ENCODE measurements around the gene ARID3C. TPM values are rescaled to one million over a fixed set of nuclear protein-coding genes. Genes with fewer than 3 reads are reported as not detected.
A peak's percentile ranks its signal among the peaks of the same experiment; 100 is the strongest.

Gene ARID3C
- total RNA-seq, 5 donors from 2014 or later (not counting 1 experiment from before 2014, with no cell fraction given): 0.38 TPM; not detected in 4

DNA sequence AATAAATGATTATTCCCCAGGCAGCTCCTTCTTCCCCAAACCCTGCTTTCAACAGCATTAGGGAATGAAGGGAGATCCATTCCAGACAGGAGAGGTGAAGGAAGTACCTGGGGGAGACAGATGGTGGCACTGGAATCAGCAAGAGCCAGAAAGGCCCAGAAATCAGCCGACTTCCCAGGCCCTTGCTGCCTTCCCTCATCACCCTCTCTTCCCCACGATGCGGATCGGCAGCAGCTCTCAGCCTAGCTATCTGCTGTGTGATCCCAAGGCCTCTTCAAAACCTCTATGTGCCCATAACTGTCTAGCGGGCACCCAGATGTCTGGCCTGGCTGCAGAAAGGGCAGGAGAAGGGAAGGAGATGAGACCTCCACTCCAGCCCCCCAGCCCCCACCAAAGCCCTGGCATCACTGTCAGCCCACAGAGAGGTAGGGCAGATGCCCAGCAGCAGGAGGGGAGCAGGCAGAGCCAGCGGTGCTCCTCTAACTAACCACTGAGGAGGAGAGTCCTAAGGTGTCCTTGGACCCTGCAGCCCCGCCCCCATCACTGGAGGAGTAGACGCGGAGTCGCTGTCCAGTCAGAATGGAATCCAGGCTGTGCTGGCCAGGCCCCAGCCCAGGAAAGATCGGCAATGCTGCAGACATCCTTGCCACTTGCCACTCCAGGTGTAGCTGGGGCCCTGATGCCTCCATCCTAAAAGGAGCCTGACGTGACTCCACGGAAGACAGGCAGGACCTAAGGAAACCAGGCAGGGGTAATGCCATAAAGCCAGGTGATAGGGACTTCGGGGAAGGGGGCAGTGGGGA lies 52.1 kb downstream of the ARID3C start:
- H3K27me3 ChIP-seq (replicated peaks in 1 of 2; ENCODE audit: control insufficient read depth in 2 of 2, extremely low read depth in 1 of 2, insufficient read depth in 2 of 2, low read length in 1 of 2): peaks cover 2 to 82% of the 10 kb centered on the region in 2 experiments
- H3K36me3 ChIP-seq (ENCODE audit: control insufficient read depth in 2 of 2, extremely low read depth in 1 of 2, insufficient read depth in 1 of 2, low read length in 1 of 2): no peaks in the 10 kb centered on the region
- H3K9me3 ChIP-seq: no peaks in the 10 kb centered on the region
- H3K27me3 Mint-ChIP-seq: peaks cover 61 to 68% of the 10 kb centered on the region in 2 donors
- no peak overlapping the region for H3K27ac ChIP-seq (ENCODE audit: low read length)
- no peak overlapping the region for H3K4me3 ChIP-seq (ENCODE audit: control insufficient read depth in 1 of 2, extremely low read depth in 1 of 2, low read length in 1 of 2)
- DNase-seq (no peak), ATAC-seq (replicated peaks in 1 of 4) (no peak)
- H3K9me3 Mint-ChIP-seq: no peaks in the 10 kb centered on the region
- H3K27ac Mint-ChIP-seq: no peak overlapping the region
- WGBS (ENCODE audit: insufficient coverage): 63% methylated on average over 9 of the region's 14 CpGs
- peaks cover 13 to 16% (median 15%) of the 10 kb centered on the region in 3 donors for H3K4me1 Mint-ChIP-seq
- H3K4me1 ChIP-seq (ENCODE audit: control insufficient read depth in 1 of 2, extremely low read depth in 1 of 2, insufficient read depth in 2 of 2, low read length in 2 of 2): peaks cover 0 to 13% of the 10 kb centered on the region in 2 experiments
- ChIA-PET CTCF (no interaction called here), POLR2A (interaction anchor here in 1 of 2 donors (0.6 kb wide), 1 partner anchor 87 kb away, joined by 11 read pairs; no protein-coding TSS in a partner anchor)
- peak overlapping the region; percentile 29 to 75 (median 46) for H3K4me3 Mint-ChIP-seq
- no peaks in the 10 kb centered on the region for H3K36me3 Mint-ChIP-seq

DNA sequence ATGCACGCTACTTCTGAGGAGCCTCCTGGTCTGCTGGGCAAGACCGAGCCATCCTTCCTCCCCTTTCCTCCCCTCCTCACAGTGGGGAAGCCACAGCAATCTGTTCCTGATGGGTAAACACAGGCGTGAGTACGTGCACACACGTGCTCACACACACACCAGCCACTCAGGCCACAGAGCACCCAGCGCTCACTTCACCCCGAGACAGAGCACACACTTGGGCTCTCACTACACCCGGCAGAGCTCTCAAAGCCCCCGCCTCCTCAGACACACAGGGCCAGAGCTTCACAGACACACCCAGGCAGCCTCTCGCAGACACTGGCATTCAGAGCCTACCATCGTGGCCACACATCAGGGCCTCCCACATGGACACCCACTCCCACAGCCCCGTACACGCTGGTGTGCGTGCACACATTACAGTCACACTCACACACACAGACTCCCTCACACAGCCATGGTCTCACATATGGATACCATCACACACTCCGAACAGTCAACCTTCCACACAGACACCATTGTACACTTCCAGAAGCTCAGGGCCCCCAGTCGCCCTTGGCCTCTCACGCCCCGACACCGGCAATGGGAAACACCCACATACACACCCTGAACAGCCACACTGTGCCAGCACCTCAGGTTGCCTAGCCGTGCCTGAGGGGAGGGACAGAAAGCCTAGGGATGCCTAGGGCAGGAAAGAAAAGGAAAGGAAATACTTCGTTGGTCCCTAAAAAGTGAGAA lies 52.8 kb downstream of the ARID3C start:
- Mint-ChIP-seq H3K4me1 (peaks cover 13 to 16% (median 15%) of the 10 kb centered on the region in 3 donors), H3K36me3 (no peaks in the 10 kb centered on the region), H3K9me3 (no peaks in the 10 kb centered on the region), H3K4me3 (no peak overlapping the region), H3K27ac (no peak overlapping the region), H3K27me3 (peaks cover 56 to 63% of the 10 kb centered on the region in 2 donors)
- DNase-seq (no peak), ATAC-seq (replicated peaks in 1 of 4) (no peak)
- 66% methylated on average over 15 of the region's 21 CpGs for WGBS (ENCODE audit: insufficient coverage)
- peaks cover 0 to 13% of the 10 kb centered on the region in 2 experiments for H3K4me1 ChIP-seq (ENCODE audit: control insufficient read depth in 1 of 2, extremely low read depth in 1 of 2, insufficient read depth in 2 of 2, low read length in 2 of 2)
- CTCF ChIA-PET: no interaction called here
- POLR2A ChIA-PET: no interaction called here
- no peaks in the 10 kb centered on the region for H3K36me3 ChIP-seq (ENCODE audit: control insufficient read depth in 2 of 2, extremely low read depth in 1 of 2, insufficient read depth in 1 of 2, low read length in 1 of 2)
- no peak overlapping the region for H3K27ac ChIP-seq (ENCODE audit: low read length)
- H3K27me3 ChIP-seq (replicated peaks in 1 of 2; ENCODE audit: control insufficient read depth in 2 of 2, extremely low read depth in 1 of 2, insufficient read depth in 2 of 2, low read length in 1 of 2): peaks cover 2 to 87% of the 10 kb centered on the region in 2 experiments
- no peaks in the 10 kb centered on the region for H3K9me3 ChIP-seq
- no peak overlapping the region for H3K4me3 ChIP-seq (ENCODE audit: control insufficient read depth in 1 of 2, extremely low read depth in 1 of 2, low read length in 1 of 2)

DNA sequence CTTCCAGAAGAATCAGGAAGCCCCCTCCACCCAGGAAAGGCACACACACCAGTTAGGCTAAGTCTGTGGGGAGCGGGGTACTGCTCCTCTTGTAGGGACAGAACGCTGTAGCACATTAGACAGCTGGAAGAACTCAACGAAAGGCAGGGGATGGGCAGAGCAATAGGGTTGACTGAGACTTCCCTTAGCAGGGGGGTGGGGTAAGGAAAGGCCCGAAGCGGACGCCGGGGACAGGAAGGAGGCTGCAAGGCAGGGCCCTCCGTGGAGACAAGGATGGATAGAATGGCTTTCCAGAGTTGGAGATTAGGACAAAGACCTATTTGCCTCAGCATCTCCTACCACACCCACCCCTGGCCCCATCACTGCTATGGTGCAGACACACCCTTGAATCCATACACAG lies 53.6 kb downstream of the ARID3C start:
- no peaks in the 10 kb centered on the region for H3K9me3 Mint-ChIP-seq
- peaks cover 13 to 16% (median 15%) of the 10 kb centered on the region in 3 donors for H3K4me1 Mint-ChIP-seq
- H3K27me3 ChIP-seq (replicated peaks in 1 of 2; ENCODE audit: control insufficient read depth in 2 of 2, extremely low read depth in 1 of 2, insufficient read depth in 2 of 2, low read length in 1 of 2): peaks cover 2 to 79% of the 10 kb centered on the region in 2 experiments
- no peaks in the 10 kb centered on the region for H3K36me3 ChIP-seq (ENCODE audit: control insufficient read depth in 2 of 2, extremely low read depth in 1 of 2, insufficient read depth in 1 of 2, low read length in 1 of 2)
- H3K4me1 ChIP-seq (ENCODE audit: control insufficient read depth in 1 of 2, extremely low read depth in 1 of 2, insufficient read depth in 2 of 2, low read length in 2 of 2): peaks cover 0 to 13% of the 10 kb centered on the region in 2 experiments
- ATAC-seq (replicated peaks in 1 of 4) (no peak), DNase-seq (no peak)
- peaks cover 53 to 58% of the 10 kb centered on the region in 2 donors for H3K27me3 Mint-ChIP-seq
- H3K27ac Mint-ChIP-seq: no peak overlapping the region
- CTCF ChIA-PET: no interaction called here
- 56% methylated on average over 2 of the region's 8 CpGs for WGBS (ENCODE audit: insufficient coverage)
- no peak overlapping the region for H3K4me3 Mint-ChIP-seq
- no peaks in the 10 kb centered on the region for H3K9me3 ChIP-seq
- H3K4me3 ChIP-seq (ENCODE audit: control insufficient read depth in 1 of 2, extremely low read depth in 1 of 2, low read length in 1 of 2): no peak overlapping the region
- H3K27ac ChIP-seq (ENCODE audit: low read length): no peak overlapping the region
- H3K36me3 Mint-ChIP-seq: no peaks in the 10 kb centered on the region
- POLR2A ChIA-PET: no interaction called here

DNA sequence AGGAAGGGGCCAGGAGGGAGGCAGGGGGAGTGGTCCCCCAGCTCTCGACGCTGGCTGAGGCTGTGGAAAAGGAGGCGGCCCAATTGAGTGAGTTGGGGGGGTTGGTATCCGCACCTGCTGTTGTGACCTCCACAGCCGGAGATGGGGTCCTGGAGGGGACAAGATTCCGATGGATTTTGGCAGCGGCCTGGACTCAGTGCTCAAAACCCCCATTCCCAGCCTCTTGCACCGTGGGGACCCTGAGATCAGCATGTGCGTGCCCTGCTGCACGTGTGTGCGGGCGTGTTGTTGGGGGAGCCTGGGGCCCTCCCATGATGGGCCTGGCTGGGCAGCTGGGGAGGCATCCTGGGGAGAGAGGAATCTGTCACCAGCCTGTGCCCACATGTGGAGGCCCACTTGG lies 54.3 kb downstream of the ARID3C start:
- Histone ChIP-seq H3K36me3 (ENCODE audit: control insufficient read depth in 2 of 2, extremely low read depth in 1 of 2, insufficient read depth in 1 of 2, low read length in 1 of 2) (no peaks in the 10 kb centered on the region), H3K4me3 (ENCODE audit: control insufficient read depth in 1 of 2, extremely low read depth in 1 of 2, low read length in 1 of 2) (no peak overlapping the region), H3K4me1 (ENCODE audit: control insufficient read depth in 1 of 2, extremely low read depth in 1 of 2, insufficient read depth in 2 of 2, low read length in 2 of 2) (peaks cover 0 to 13% of the 10 kb centered on the region in 2 experiments), H3K27ac (ENCODE audit: low read length) (no peak overlapping the region), H3K27me3 (replicated peaks in 1 of 2; ENCODE audit: control insufficient read depth in 2 of 2, extremely low read depth in 1 of 2, insufficient read depth in 2 of 2, low read length in 1 of 2) (peaks cover 2 to 73% of the 10 kb centered on the region in 2 experiments), H3K9me3 (no peaks in the 10 kb centered on the region)
- ChIA-PET POLR2A (no interaction called here), CTCF (no interaction called here)
- Mint-ChIP-seq H3K27ac (no peak overlapping the region), H3K9me3 (no peaks in the 10 kb centered on the region), H3K4me3 (no peak overlapping the region), H3K36me3 (no peaks in the 10 kb centered on the region), H3K27me3 (peaks cover 52 to 54% of the 10 kb centered on the region in 2 donors), H3K4me1 (peaks cover 13 to 16% (median 15%) of the 10 kb centered on the region in 3 donors)
- no peak for DNase-seq
- no peak for ATAC-seq (replicated peaks in 1 of 4)
- WGBS (ENCODE audit: insufficient coverage): 90% methylated on average over 12 of the region's 12 CpGs

DNA sequence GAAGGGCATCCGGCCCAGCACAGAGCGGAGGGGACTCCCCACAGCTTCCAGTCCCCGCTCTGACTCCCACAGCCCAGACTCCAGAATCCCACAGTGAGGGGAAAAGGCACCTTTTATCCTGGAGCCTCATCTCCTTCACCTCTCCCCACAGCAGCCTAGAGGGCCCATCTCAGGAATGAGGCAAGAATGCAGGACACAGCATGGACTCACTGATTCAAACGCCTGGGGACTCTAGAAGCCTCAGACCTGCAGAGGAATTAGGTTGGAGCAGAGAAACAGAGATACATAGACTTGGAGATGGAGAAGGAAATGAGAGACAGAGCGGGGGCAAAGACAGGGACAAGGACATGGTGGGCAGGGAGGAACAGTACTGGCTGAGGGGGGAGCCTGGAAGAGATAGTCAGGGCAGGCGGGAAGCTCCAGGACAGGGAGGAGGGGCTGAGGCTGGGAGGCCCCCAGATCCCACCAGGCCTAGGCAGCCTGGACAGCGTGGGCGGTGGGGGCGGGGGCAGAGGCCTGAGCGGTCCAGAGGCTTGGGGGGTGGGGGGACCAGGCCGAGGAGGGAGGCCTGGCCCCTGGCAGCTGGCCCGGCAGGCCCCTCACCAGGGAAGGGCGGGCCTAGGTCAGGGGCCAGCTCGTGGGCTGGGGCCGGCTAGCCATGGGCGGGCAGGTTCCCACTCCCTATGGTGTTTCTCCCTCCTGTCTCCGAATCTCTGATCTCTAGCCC lies 55.1 kb downstream of the ARID3C start:
- Histone ChIP-seq H3K36me3 (ENCODE audit: control insufficient read depth in 2 of 2, extremely low read depth in 1 of 2, insufficient read depth in 1 of 2, low read length in 1 of 2) (no peaks in the 10 kb centered on the region), H3K9me3 (no peaks in the 10 kb centered on the region), H3K27ac (ENCODE audit: low read length) (no peak overlapping the region), H3K4me3 (ENCODE audit: control insufficient read depth in 1 of 2, extremely low read depth in 1 of 2, low read length in 1 of 2) (no peak overlapping the region), H3K27me3 (replicated peaks in 1 of 2; ENCODE audit: control insufficient read depth in 2 of 2, extremely low read depth in 1 of 2, insufficient read depth in 2 of 2, low read length in 1 of 2) (peaks cover 2 to 67% of the 10 kb centered on the region in 2 experiments), H3K4me1 (ENCODE audit: control insufficient read depth in 1 of 2, extremely low read depth in 1 of 2, insufficient read depth in 2 of 2, low read length in 2 of 2) (peaks cover 0 to 10% of the 10 kb centered on the region in 2 experiments)
- ATAC-seq (replicated peaks in 1 of 4): no peak
- DNase-seq: no peak
- H3K27me3 Mint-ChIP-seq: peaks cover 45 to 48% of the 10 kb centered on the region in 2 donors
- POLR2A ChIA-PET: no interaction called here
- no peak overlapping the region for H3K27ac Mint-ChIP-seq
- CTCF ChIA-PET: no interaction called here
- no peak overlapping the region for H3K4me3 Mint-ChIP-seq
- no peaks in the 10 kb centered on the region for H3K9me3 Mint-ChIP-seq
- 75% methylated on average over 6 of the region's 17 CpGs for WGBS (ENCODE audit: insufficient coverage)
- peaks cover 8 to 10% (median 9%) of the 10 kb centered on the region in 3 donors for H3K4me1 Mint-ChIP-seq
- no peaks in the 10 kb centered on the region for H3K36me3 Mint-ChIP-seq

DNA sequence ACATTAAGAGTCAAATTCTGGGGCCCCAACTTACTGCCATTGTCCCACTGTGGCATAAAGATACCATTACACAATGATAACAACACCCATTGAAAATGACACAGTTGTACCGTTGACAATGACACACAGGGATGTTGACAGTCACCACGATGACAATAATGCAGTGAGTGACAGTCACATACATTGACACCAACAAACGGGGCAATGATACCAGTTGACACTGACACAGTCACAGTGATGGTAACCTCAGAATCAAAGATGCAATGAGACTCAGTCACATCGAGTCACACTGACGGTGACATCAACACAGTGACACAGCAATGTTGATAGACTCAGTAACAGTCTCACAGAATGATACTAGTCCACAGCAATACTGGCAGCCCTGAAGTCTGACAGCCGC lies 56.2 kb downstream of the ARID3C start:
- Histone ChIP-seq H3K27me3 (replicated peaks in 1 of 2; ENCODE audit: control insufficient read depth in 2 of 2, extremely low read depth in 1 of 2, insufficient read depth in 2 of 2, low read length in 1 of 2) (peaks cover 2 to 70% of the 10 kb centered on the region in 2 experiments), H3K36me3 (ENCODE audit: control insufficient read depth in 2 of 2, extremely low read depth in 1 of 2, insufficient read depth in 1 of 2, low read length in 1 of 2) (no peaks in the 10 kb centered on the region), H3K4me3 (ENCODE audit: control insufficient read depth in 1 of 2, extremely low read depth in 1 of 2, low read length in 1 of 2) (no peak overlapping the region), H3K27ac (ENCODE audit: low read length) (no peak overlapping the region), H3K9me3 (no peaks in the 10 kb centered on the region), H3K4me1 (ENCODE audit: control insufficient read depth in 1 of 2, extremely low read depth in 1 of 2, insufficient read depth in 2 of 2, low read length in 2 of 2) (peaks cover 0 to 3% of the 10 kb centered on the region in 2 experiments)
- Mint-ChIP-seq H3K36me3 (no peaks in the 10 kb centered on the region), H3K27me3 (peaks cover 46 to 48% of the 10 kb centered on the region in 2 donors), H3K4me1 (peaks cover 5 to 6% (median 6%) of the 10 kb centered on the region in 3 donors), H3K9me3 (no peaks in the 10 kb centered on the region), H3K4me3 (no peak overlapping the region), H3K27ac (no peak overlapping the region)
- ChIA-PET POLR2A (no interaction called here), CTCF (no interaction called here)
- ATAC-seq (replicated peaks in 1 of 4): no peak
- DNase-seq: no peak
- WGBS (ENCODE audit: insufficient coverage): 82% methylated on average over 5 of the region's 6 CpGs

Data from T-cell (primary cell).